ENCODE data around the gene CENPC.

CENPC gene

DNA sequence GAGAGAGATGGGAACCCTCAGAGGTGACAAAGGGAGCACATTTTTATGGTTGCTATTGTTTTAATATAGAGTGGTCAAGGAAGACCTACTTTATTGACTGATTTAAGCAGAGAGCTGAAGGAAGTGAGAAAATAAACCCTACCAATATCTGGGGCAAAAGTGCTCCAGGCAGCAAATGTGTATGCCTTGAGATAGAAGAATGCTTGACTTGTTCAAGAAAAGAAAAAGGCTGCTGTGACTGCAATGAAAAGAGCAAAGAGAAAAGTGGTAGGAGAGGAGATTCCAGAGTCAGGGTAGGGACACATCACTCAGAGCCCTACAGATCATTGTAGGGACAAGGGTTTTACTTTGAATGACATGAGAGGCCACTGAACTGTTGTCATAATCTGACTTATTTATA, 39.2 kb upstream of the CENPC start:
- no peaks in the 10 kb centered on the region for H4K20me1 ChIP-seq (ENCODE audit: insufficient read depth, low read length)
- no peak overlapping the region for H3K27ac ChIP-seq (ENCODE audit: low read length)
- no peaks in the 10 kb centered on the region for H3K9me3 ChIP-seq (ENCODE audit: insufficient read depth, low read length)
- H3K4me3 ChIP-seq (ENCODE audit: low read length): no peak overlapping the region
- TF ChIP-seq EZH2phosphoT487 (IDR thresholded peaks at IDR 0.05; ENCODE audit: low read depth): no peak
- no peak for TF ChIP-seq CTCF (IDR thresholded peaks at IDR 0.05; ENCODE audit: low read depth, low read length)
- H3K36me3 ChIP-seq (replicated peaks; ENCODE audit: low read depth, low read length): no peaks in the 10 kb centered on the region
- no peaks in the 10 kb centered on the region for H3K27me3 ChIP-seq (ENCODE audit: low read depth, low read length)
- no peaks in the 10 kb centered on the region for H3K79me2 ChIP-seq (ENCODE audit: low read length)
- no peak overlapping the region for H3K4me2 ChIP-seq (ENCODE audit: low read length)
- no peak overlapping the region for H3K9ac ChIP-seq (ENCODE audit: low read length)
- no peak overlapping the region for H2AFZ ChIP-seq (ENCODE audit: low read depth, low read length)
- H3K4me1 ChIP-seq (ENCODE audit: low read length): no peaks in the 10 kb centered on the region

DNA sequence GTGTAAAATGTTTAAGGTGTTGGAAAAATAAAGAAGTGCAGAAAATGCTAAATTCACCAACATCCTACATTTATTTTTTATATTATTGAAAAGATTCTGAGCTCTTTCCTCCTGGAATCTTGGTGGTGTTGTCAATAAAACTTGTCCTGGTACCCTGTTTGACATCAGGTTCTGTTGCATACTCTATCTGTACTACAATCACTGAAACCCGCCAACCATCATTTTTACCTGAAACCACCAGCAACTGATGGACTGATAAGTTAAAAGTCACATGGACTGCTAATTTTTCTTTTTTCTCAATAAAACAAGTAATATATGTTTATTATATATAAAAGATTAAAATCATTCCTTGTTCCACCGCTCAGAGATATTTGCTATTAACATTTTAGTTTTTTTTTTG, 36.6 kb upstream of the CENPC start:
- H3K79me2 ChIP-seq (ENCODE audit: low read length): no peaks in the 10 kb centered on the region
- no peak overlapping the region for H3K4me3 ChIP-seq (ENCODE audit: low read length)
- H2AFZ ChIP-seq (ENCODE audit: low read depth, low read length): no peak overlapping the region
- peaks cover 2% of the 10 kb centered on the region; the same call in 1 of the 2 replicates for H3K4me1 ChIP-seq (ENCODE audit: low read length)
- no peaks in the 10 kb centered on the region for H3K36me3 ChIP-seq (replicated peaks; ENCODE audit: low read depth, low read length)
- H4K20me1 ChIP-seq (ENCODE audit: insufficient read depth, low read length): no peaks in the 10 kb centered on the region
- no peak overlapping the region for H3K4me2 ChIP-seq (ENCODE audit: low read length)
- no peak for TF ChIP-seq EZH2phosphoT487 (IDR thresholded peaks at IDR 0.05; ENCODE audit: low read depth)
- H3K27me3 ChIP-seq (ENCODE audit: low read depth, low read length): no peaks in the 10 kb centered on the region
- H3K9me3 ChIP-seq (ENCODE audit: insufficient read depth, low read length): no peaks in the 10 kb centered on the region
- no peak overlapping the region for H3K27ac ChIP-seq (ENCODE audit: low read length)
- no peak overlapping the region for H3K9ac ChIP-seq (ENCODE audit: low read length)

GRCh38 chr4:67581208-67581857, 36.0 kb upstream of the CENPC start:
- Histone ChIP-seq H3K4me3 (ENCODE audit: low read length) (no peak overlapping the region), H3K9ac (ENCODE audit: low read length) (no peak overlapping the region), H3K9me3 (ENCODE audit: insufficient read depth, low read length) (no peaks in the 10 kb centered on the region), H2AFZ (ENCODE audit: low read depth, low read length) (no peak overlapping the region), H4K20me1 (ENCODE audit: insufficient read depth, low read length) (no peaks in the 10 kb centered on the region), H3K4me2 (ENCODE audit: low read length) (no peak overlapping the region), H3K36me3 (replicated peaks; ENCODE audit: low read depth, low read length) (no peaks in the 10 kb centered on the region), H3K4me1 (ENCODE audit: low read length) (peaks cover 8% of the 10 kb centered on the region), H3K27me3 (ENCODE audit: low read depth, low read length) (no peaks in the 10 kb centered on the region), H3K27ac (ENCODE audit: low read length) (no peak overlapping the region), H3K79me2 (ENCODE audit: low read length) (no peaks in the 10 kb centered on the region)
- no peak for TF ChIP-seq EZH2phosphoT487 (IDR thresholded peaks at IDR 0.05; ENCODE audit: low read depth)
- no peak for TF ChIP-seq CTCF (IDR thresholded peaks at IDR 0.05; ENCODE audit: low read depth, low read length)

DNA sequence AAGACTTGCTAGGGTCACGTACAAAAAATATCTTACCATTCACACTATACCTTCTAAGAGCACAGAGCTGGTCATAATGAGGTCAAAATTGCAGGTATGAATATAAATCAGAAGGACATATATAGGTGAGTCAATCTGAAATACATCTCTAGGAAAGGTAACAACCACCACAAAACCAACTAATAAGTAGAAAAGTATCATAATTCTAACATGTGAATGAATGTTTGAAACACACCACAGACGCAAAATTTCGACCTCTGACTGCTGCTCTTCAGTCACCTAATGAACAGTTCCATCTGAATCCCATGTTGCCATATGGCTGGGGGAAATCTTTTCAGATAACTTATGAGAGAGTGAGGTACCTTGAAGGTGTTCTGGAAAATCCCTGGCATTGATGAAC, 35.3 kb upstream of the CENPC start:
- no peak overlapping the region for H3K4me3 ChIP-seq (ENCODE audit: low read length)
- H3K4me1 ChIP-seq (ENCODE audit: low read length): peaks cover 16% of the 10 kb centered on the region
- H4K20me1 ChIP-seq (ENCODE audit: insufficient read depth, low read length): no peaks in the 10 kb centered on the region
- no peaks in the 10 kb centered on the region for H3K36me3 ChIP-seq (replicated peaks; ENCODE audit: low read depth, low read length)
- H3K27me3 ChIP-seq (ENCODE audit: low read depth, low read length): no peaks in the 10 kb centered on the region
- H3K9ac ChIP-seq (ENCODE audit: low read length): no peak overlapping the region
- no peak overlapping the region for H3K4me2 ChIP-seq (ENCODE audit: low read length)
- no peaks in the 10 kb centered on the region for H3K9me3 ChIP-seq (ENCODE audit: insufficient read depth, low read length)
- no peaks in the 10 kb centered on the region for H3K79me2 ChIP-seq (ENCODE audit: low read length)
- no peak for TF ChIP-seq EZH2phosphoT487 (IDR thresholded peaks at IDR 0.05; ENCODE audit: low read depth)
- TF ChIP-seq CTCF (IDR thresholded peaks at IDR 0.05; ENCODE audit: low read depth, low read length): no peak
- no peak overlapping the region for H2AFZ ChIP-seq (ENCODE audit: low read depth, low read length)
- H3K27ac ChIP-seq (ENCODE audit: low read length): no peak overlapping the region

All from OCI-LY3 (cell line).